Osteocyte (in vitro differentiated cells): ENCODE results near the gene CBX1. TPM values are rescaled to one million over a fixed set of nuclear protein-coding genes. Genes with fewer than 3 reads are reported as not detected.
A peak's percentile ranks its signal among the peaks of the same experiment; 100 is the strongest.

Experiments
- DNase-seq: peaks from one replicate; pipeline ENCODE4 v3.0.0; 2021; ENCODE audit warnings: mixed read lengths; ENCODE audit not compliant: unreplicated experiment; ENCODE audit errors: extremely low spot score
- H3K27ac Mint-ChIP-seq: one replicate; pipeline ENCODE4 v1.8.0; 2021; ENCODE audit warnings: mild to moderate bottlenecking, mixed read lengths; ENCODE audit not compliant: unreplicated experiment
- H3K27me3 Mint-ChIP-seq: one replicate; pipeline ENCODE4 v1.8.0; 2021; ENCODE audit warnings: mixed read lengths; ENCODE audit not compliant: unreplicated experiment
- H3K36me3 Mint-ChIP-seq: one replicate; pipeline ENCODE4 v1.8.0; 2021; ENCODE audit warnings: mixed read lengths; ENCODE audit not compliant: unreplicated experiment
- H3K4me1 Mint-ChIP-seq: one replicate; pipeline ENCODE4 v1.8.0; 2021; ENCODE audit warnings: mixed read lengths; ENCODE audit not compliant: unreplicated experiment
- H3K4me3 Mint-ChIP-seq: one replicate; pipeline ENCODE4 v1.8.0; 2021; ENCODE audit warnings: mild to moderate bottlenecking, moderate library complexity, mixed read lengths; ENCODE audit not compliant: unreplicated experiment
- H3K9me3 Mint-ChIP-seq: one replicate; pipeline ENCODE4 v1.8.0; 2021; ENCODE audit warnings: mixed read lengths; ENCODE audit not compliant: unreplicated experiment
- CTCF ChIP-seq: fragments of 200-600 bp; sonication (generic); IDR thresholded peaks from 2 replicates; pipeline ENCODE4 v1.5.0; 2021; ENCODE audit warnings: antibody characterized with exemption, mild to moderate bottlenecking, moderate library complexity
- total RNA-seq: library from RNA; stranded (reverse); gene quantifications from 2 replicates; pipeline ENCODE4 v1.2.1, GENCODE V29; 2021

CBX1 gene
- total RNA-seq, 1 donor from 2014 or later: 76.5 TPM

GRCh38 chr17:48058393-48059124 is 42.7 kb downstream of the CBX1 start:
- Mint-ChIP-seq H3K9me3 (no peaks in the 10 kb centered on the region), H3K27me3 (no peaks in the 10 kb centered on the region), H3K36me3 (peaks cover 52% of the 10 kb centered on the region), H3K4me1 (peaks cover 38% of the 10 kb centered on the region), H3K27ac (peak overlapping the region; percentile 80), H3K4me3 (no peak overlapping the region)
- no peak for TF ChIP-seq CTCF
- no peak for DNase-seq

GRCh38 chr17:48057626-48058025 is 43.7 kb downstream of the CBX1 start:
- Mint-ChIP-seq H3K36me3 (peaks cover 56% of the 10 kb centered on the region), H3K27ac (peak overlapping the region; percentile 100), H3K4me3 (no peak overlapping the region), H3K4me1 (peaks cover 47% of the 10 kb centered on the region), H3K9me3 (no peaks in the 10 kb centered on the region), H3K27me3 (no peaks in the 10 kb centered on the region)
- TF ChIP-seq CTCF: no peak
- no peak for DNase-seq

- Mint-ChIP-seq H3K36me3 (peaks cover 53% of the 10 kb centered on the region), H3K27ac (peak overlapping the region; percentile 100), H3K9me3 (no peaks in the 10 kb centered on the region), H3K4me1 (peaks cover 55% of the 10 kb centered on the region), H3K27me3 (no peaks in the 10 kb centered on the region), H3K4me3 (no peak overlapping the region)
- DNase-seq: no peak
- TF ChIP-seq CTCF: no peak
Observed at GRCh38 chr17:48056879-48057278, 44.4 kb downstream of the CBX1 start.

GRCh38 chr17:48056246-48056745 is 45.0 kb downstream of the CBX1 start:
- Mint-ChIP-seq H3K27me3 (no peaks in the 10 kb centered on the region), H3K4me1 (peaks cover 60% of the 10 kb centered on the region), H3K36me3 (peaks cover 48% of the 10 kb centered on the region), H3K9me3 (no peaks in the 10 kb centered on the region), H3K4me3 (peak overlapping the region; percentile 93), H3K27ac (peak overlapping the region; percentile 100)
- TF ChIP-seq CTCF: no peak
- no peak for DNase-seq

- Mint-ChIP-seq H3K4me1 (peaks cover 64% of the 10 kb centered on the region), H3K36me3 (peaks cover 44% of the 10 kb centered on the region), H3K27ac (peak overlapping the region; percentile 100), H3K9me3 (no peaks in the 10 kb centered on the region), H3K4me3 (peak overlapping the region; percentile 93), H3K27me3 (no peaks in the 10 kb centered on the region)
- DNase-seq: no peak
- no peak for TF ChIP-seq CTCF
Observed at GRCh38 chr17:48055531-48056245, 45.6 kb downstream of the CBX1 start.
